Stimulated activated CD8-positive, alpha-beta memory T cell treated with anti-CD3 and anti-CD28 coated beads, Interleukin-12 subunit alpha, Interleukin-12 subunit beta, amount 100 ng/mL, for 1 hour (primary cell): Measurements from ENCODE around the gene UBE3B.

ENCODE experiments used
- DNase-seq: peaks from one replicate; pipeline ENCODE4 v3.0.0-alpha.2; 2020; ENCODE audit warnings: low read depth

The UBE3B gene

GRCh38 chr12:109495012-109495411 is 17.6 kb downstream of the UBE3B start:
- no peak for DNase-seq

DNA sequence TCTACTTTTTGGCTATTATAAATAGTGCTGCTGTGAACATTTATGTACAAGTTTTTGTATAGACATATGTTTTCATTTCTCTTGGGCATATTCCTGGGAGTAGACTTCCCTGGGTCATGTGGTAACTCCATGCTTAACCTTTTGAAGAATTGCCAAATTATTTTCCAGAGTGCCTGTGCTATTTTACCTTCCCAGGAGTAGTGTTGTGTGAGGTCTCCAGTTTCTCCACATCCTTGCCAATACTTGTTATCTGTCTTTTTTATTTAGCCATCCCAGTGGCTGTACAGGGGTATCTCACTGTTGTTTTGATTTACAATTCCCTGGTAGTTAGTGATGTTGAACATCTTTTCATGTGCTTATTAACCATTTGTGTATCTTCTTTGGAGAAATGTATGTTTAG is 18.9 kb downstream of the UBE3B start:
- DNase-seq = no peak

DNA sequence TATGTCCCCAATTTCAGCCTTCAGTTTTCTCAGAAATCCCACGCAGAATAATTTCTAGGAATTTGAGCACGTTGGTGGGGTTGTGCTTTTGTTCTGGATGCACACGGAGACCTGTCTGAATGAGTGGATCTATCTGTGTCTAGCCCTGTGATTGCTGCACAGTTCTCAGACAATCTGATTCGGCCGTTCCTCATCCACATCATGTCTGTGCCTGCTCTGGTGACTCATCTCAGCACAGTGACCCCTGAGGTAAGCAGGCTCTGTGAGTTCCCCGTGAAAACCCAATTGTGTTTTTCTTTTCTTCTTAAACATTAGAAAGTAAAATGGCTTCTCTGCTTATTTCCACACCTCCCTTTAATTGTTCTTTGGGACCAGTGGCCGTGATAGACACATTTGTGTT is 20.2 kb downstream of the UBE3B start:
- no peak for DNase-seq

DNA sequence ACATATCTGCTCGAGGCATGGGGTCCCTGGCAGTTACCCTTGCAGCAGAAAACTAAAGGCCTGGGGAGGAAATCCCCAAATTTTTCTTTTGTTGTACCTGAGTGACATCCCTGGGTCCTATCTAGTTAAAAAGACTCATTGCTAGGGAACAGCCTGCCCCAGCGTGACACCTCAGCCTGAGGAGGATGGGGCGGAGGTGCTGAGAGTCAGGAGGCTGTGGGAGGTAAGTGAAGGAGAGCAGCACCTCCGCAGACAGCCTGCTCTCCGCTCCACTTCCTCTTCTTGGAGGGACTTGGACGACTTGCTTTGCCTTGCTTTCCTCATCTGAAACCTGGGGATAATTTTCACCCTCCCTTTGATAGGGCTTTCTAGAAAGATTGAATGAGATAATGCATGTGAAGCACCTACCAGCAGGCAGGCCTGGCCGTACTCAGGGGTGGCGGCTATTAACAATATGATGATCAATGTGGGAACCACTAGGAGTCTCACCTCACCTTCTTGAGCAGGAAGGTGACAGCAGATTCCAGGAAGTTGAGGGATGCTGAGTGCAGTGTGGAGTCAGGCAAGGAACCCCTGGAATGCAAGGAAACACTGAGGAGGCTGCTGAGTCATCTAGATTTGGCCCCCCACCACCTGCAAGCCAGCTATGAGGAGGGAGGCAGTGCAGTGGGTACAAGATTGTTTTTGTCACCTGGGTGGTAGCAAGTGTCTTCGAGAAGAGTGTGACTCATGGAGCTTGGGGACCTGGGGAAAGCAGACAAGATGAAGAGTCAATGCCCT is 23.2 kb downstream of the UBE3B start:
- DNase-seq = no peak

- no peak for DNase-seq
Observed at GRCh38 chr12:109501299-109501698, 23.9 kb downstream of the UBE3B start.

DNA sequence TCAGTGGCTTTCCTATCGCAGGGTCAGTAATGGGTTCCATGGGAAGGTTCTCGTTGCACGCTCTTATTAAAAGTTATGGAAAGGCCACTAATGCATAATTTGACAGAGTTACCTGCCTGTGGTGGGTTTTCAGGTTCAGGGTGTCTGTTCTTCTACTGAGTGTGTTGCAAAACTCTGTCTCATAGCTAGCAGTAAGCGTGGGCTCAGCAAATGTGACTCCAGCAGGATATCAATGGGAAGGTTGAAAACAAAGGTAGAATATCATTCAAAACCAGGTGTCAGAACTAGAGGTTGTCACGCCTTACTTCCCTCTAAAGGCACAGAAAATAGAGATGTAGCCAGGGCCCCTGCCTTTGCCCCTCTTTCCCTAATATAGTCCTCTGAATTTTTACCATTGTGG is 24.9 kb downstream of the UBE3B start:
- DNase-seq = no peak

DNA sequence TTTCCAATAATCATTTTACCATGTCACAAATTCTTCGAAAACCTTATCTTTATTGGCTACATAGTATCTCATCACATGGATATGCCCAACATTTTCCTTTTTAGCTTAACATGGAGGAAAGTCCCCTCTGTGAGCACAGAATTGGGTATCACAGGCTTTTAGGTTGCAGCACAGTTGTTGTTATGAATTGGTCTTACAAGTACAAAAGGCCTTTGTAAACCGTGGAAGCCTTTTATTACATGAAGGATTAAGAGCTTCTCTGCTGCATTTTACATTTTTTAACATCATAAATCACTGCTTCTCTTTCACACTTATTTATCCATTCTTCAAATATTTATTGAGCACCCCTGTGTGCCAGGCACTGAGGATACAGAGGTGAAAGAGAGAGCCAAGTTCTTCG is 26.2 kb downstream of the UBE3B start:
- DNase-seq = no peak

DNA sequence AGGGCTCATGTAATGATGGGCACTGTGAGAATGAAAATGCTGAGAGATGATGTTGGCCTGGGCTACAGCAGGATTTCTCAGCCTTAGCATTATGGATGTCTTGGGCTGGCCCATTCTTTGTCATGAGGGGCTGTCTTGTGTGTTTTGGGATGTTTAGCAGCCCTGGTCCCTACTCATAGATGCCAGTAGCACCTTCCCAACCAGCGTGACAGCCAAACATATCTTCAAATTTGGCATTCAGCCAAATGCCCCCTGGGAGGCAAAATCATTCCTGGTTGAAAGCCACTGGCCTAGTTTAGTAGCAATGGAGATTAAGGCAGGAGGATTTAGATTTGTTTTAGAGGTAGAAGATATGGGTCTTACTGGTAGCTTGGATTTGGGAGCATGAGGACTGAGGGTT is 26.6 kb downstream of the UBE3B start:
- no peak for DNase-seq

GRCh38 chr12:109510196-109510595 is 32.8 kb downstream of the UBE3B start:
- no peak for DNase-seq

GRCh38 chr12:109512608-109513007 is 35.2 kb downstream of the UBE3B start:
- DNase-seq = no peak

DNA sequence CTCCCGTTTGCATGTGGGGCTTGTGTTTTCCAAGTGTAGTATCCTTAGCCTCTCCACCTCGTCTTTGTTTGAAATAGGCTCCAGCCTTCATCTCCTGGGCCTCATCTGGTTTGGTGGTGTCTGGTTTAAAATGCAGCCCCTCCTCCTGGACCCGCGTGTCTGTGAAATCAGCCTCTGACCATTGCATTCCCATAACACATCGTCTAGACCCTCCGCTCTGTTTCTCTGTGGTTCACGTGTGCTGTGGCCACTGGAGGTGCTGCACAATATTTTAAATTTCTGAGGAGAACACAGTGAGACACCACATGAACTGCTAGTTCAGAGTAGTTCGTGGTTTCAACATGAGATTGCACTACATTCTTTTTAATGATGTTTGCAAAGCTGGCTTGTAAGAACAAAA is 35.6 kb downstream of the UBE3B start:
- DNase-seq = no peak

GRCh38 chr12:109513977-109514376 is 36.5 kb downstream of the UBE3B start:
- DNase-seq = no peak

DNA sequence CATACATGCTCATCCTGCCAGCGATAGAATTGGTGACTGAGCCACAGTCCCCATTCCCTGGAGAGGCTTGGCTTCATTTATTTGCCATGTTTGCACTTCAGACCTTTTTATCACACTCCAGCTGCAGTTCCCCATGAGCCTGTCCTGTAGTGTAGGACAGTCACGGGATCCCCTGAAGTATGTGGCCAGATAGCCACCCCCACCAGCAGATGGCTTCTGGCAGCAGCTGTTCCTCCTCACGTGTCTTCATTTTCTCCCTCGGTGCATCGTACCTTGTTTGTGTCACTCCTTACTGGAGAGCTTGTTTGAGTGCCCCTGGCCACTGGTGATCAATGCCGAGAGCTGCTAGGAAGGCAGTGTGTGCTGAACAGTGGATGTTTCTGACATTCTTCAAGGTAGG is 40.2 kb downstream of the UBE3B start:
- no peak for DNase-seq

DNA sequence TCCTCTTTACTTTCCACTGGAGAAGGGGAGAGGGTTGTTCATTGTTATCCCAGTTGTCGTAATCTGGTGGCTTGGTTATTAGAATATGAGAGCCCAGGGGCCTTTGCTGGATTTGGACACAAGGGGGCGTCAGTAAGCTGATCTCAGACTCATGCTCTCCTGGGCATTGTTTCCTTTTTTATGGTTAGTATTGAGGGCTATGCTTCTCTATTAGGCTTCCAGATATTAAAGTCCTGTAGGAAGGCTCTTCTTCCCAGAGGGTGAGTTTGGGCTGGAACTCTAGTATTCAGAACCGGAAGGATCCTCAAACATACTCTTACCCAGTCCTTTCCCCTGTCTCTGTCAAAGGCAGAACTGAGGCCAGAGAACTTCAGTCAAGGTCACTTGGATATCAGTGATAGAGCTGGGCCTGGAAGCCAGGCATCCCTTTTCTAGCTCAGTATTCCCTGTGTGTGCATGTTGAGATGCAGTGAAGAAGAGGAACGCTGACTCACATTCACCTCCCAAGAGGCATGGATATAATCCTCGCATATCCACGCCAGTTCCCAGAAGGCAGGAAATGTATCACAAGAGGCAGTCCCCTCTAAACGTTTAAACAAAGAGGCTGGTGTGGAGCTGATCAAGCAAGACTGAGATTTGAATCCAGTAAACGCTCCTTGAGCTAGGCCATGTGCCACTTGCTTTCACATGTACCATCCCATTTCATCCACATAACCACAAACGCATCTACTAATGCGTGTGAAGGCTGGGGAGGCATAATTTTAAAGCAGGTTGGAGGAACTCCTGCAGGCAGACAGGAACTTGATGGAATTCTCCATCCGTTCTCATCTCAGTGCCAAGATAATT is 41.6 kb downstream of the UBE3B start:
- DNase-seq = peak; percentile 24

DNA sequence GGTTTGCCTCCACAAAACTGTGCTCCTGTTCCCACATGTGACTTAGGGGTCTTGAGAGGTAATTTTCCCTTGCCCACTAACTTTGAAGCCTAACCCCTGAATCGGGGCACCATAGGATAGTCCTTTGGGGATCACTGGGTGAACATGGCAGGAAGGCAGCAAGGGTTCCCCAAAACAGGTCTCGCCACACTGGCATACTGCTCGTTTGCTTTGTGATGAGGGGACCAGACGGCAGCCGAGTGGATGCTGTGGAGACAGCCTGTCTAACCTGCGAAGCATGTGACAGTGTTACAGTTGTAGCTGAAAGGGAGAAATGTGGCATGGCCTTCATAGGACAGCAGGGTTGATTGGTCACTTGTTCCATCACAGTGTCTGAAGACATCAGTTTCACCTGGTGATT is 42.4 kb downstream of the UBE3B start:
- DNase-seq = no peak

GRCh38 chr12:109521831-109522230 is 44.4 kb downstream of the UBE3B start:
- DNase-seq = no peak

DNA sequence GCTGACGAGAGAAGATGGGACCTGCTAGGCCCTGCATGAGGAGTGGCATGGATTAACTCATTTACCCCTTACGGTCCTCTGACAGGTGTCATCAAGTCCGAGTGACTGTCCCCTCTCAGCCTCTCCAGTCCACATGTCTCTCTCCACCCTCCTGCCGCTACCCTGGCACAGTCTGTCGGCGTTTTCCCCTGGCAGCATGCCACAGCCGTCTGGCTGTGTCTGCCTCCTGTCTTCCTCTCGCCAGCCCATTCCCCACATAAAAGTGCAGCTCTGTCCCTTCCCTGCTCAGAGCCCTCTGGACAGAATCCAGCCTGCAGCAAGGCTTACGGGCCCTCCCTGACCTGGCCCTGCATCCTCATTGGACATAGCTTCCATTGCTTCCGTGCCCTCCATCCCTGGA is 45.6 kb downstream of the UBE3B start:
- no peak for DNase-seq

DNA sequence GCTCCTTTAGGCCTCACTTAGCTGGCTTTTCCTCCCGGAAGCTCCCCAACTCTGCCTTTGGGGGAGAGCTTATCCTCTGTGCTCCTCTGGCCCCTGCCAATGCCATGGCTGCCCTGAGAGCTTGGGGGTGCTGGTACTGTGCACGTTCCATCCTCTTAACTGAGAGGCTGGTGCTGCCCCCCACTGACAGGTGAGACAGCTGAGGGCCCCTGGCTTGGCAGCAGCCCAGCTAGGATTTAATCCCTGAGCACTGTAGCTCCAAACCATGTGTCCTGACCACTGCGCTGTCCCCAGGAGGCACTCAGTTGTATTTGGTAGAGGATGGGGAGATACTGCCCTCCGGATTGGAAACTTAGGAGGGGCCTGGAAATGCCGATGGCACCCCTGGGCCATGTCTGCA is 46.1 kb downstream of the UBE3B start:
- DNase-seq = no peak

DNA sequence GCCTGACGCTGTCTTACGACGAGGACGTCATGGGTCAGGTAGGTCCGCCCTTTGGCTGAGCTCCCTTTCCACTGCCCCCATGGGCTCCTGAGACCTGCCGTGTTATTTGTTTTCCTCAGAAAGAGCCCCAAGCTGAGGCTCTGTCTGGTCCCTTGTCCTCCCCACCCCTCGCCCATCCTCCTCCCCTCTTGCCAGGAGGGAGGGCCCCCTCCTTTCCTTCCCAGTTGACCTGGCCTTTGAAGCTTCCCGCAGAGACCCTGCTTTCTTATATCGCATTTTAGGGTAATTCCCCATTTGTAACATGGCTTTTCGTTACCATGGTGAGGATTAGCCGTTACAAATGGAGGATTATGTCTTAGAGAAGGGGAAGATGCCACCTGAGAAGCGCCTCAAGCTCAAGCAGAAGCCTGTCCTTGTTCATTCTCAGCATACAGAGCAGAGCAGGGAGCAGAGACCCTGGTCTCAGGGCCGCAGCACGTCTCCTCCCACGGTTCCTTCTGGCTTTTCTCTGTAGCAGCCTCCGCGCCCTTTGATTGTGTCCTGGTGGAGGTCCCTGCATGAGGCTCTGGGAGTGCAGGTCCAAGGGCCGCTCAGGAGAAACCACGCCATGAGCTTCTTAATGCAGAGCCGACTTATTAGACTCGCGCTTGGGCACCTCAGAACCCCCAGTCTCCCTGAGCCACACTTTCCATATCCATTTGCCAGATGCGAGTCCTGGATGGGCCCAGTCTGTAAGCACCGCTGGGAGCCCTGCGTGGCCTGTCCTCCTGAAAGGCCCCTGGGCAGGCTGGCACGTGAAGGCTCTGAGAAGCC is 47.2 kb downstream of the UBE3B start:
- no peak for DNase-seq

DNA sequence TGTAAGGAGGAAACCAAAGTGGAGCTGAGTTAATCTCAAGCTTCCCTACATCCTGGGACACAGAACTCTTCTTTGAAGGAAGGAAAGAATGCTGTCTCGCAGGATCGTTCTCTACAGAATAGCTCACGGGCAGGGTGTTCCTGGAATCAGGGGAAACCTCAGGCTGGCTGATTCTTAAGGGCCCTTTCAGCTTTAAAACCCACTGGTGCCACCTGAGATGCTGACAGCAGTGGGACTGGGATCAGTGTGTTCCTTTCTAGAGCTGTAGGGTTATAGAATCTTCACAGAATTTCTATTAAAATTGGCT is 47.8 kb downstream of the UBE3B start:
- no peak for DNase-seq

GRCh38 chr12:109527489-109528123 is 50.2 kb downstream of the UBE3B start:
- no peak for DNase-seq
